Measurements from ENCODE around the gene RASAL2.

DNA sequence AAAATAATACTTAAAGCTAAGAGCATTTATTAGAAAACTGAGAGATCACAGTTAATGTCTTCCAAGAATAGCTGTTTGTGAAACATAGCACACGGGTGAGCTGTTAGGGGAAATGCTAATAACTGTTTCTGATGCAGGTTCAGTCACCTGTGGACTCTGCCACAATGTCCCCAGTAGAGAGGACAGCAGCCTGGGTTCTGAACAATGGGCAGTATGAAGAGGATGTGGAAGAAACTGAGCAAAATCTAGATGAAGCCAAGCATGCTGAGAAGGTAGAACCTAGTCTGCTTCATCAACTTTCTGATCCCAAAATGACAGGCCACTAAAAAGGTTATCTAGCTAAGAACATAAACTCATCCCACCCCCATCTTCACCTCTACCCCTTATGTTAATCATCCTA, 370.2 kb downstream of the RASAL2 start:
- TF ChIP-seq, protein P1, sequence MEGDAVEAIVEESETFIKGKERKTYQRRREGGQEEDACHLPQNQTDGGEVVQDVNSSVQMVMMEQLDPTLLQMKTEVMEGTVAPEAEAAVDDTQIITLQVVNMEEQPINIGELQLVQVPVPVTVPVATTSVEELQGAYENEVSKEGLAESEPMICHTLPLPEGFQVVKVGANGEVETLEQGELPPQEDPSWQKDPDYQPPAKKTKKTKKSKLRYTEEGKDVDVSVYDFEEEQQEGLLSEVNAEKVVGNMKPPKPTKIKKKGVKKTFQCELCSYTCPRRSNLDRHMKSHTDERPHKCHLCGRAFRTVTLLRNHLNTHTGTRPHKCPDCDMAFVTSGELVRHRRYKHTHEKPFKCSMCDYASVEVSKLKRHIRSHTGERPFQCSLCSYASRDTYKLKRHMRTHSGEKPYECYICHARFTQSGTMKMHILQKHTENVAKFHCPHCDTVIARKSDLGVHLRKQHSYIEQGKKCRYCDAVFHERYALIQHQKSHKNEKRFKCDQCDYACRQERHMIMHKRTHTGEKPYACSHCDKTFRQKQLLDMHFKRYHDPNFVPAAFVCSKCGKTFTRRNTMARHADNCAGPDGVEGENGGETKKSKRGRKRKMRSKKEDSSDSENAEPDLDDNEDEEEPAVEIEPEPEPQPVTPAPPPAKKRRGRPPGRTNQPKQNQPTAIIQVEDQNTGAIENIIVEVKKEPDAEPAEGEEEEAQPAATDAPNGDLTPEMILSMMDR (IDR thresholded peaks at IDR 0.05) = no peak
- TF ChIP-seq ZFX (IDR thresholded peaks at IDR 0.05; ENCODE audit: borderline replicate concordance) = no peak

All from 22Rv1 (cell line).